MM.1S (cell line): ENCODE data around the gene PLEKHA7.
"Not testable (repeated sequence)": the region's sequence is repeated elsewhere in the genome, so short reads cannot be mapped to it uniquely, and the experiment has no call there.

ENCODE experiments used
- DNase-seq: peaks from one replicate; pipeline ENCODE4 v3.0.0-alpha.2; 2015
- H2AFZ ChIP-seq: fragments of 300-600 bp; sonication (generic); 2 replicates; pipeline ENCODE4 v1.6.0; 2016; ENCODE audit warnings: antibody characterized with exemption, low read length
- H3F3A ChIP-seq: fragments of 300-600 bp; sonication (generic); 2 replicates; pipeline ENCODE4 v1.6.1; 2016; ENCODE audit warnings: mild to moderate bottlenecking, antibody characterized with exemption, low read length, moderate library complexity, mixed read lengths; ENCODE audit not compliant: insufficient read depth
- H3K27ac ChIP-seq: fragments of 300-600 bp; sonication (generic); 2 replicates; pipeline ENCODE4 v1.5.1; 2016; ENCODE audit warnings: mild to moderate bottlenecking, low read length
- H3K27me3 ChIP-seq: fragments of 300-600 bp; sonication (generic); replicated peaks from 2 replicates; pipeline ENCODE4 v1.6.0; 2016; ENCODE audit warnings: low read length; ENCODE audit not compliant: insufficient read depth
- H3K36me3 ChIP-seq: fragments of 300-600 bp; sonication (generic); replicated peaks from 2 replicates; pipeline ENCODE4 v1.6.1; 2016; ENCODE audit warnings: mild to moderate bottlenecking, low read length, mixed read lengths; ENCODE audit not compliant: insufficient read depth
- H3K4me1 ChIP-seq: fragments of 300-600 bp; sonication (generic); 2 replicates; pipeline ENCODE4 v1.6.1; 2016; ENCODE audit warnings: low read length, mixed read lengths
- H3K4me2 ChIP-seq: fragments of 300-600 bp; sonication (generic); 2 replicates; pipeline ENCODE4 v1.6.0; 2016; ENCODE audit warnings: low read depth, low read length
- H3K4me3 ChIP-seq: fragments of 300-600 bp; sonication (generic); 2 replicates; pipeline ENCODE4 v1.5.1; 2016; ENCODE audit warnings: low read length, mixed read lengths
- H3K79me2 ChIP-seq: fragments of 300-600 bp; sonication (generic); 2 replicates; pipeline ENCODE4 v1.6.1; 2016; ENCODE audit warnings: mixed run types, low read length, mixed read lengths
- H3K9ac ChIP-seq: fragments of 300-600 bp; sonication (generic); 2 replicates; pipeline ENCODE4 v1.6.1; 2016; ENCODE audit warnings: low read length, mixed read lengths
- H3K9me2 ChIP-seq: fragments of 300-600 bp; sonication (generic); replicated peaks from 2 replicates; pipeline ENCODE4 v1.6.1; 2016; ENCODE audit warnings: mild to moderate bottlenecking, low read length, mixed read lengths; ENCODE audit not compliant: insufficient read depth
- H3K9me3 ChIP-seq: fragments of 300-600 bp; sonication (generic); replicated peaks from 2 replicates; pipeline ENCODE4 v1.6.1; 2016; ENCODE audit warnings: mild to moderate bottlenecking, low read length, mixed read lengths; ENCODE audit not compliant: insufficient read depth
- H4K20me1 ChIP-seq: fragments of 300-600 bp; sonication (generic); 2 replicates; pipeline ENCODE4 v1.6.1; 2016; ENCODE audit warnings: mild to moderate bottlenecking, low read length, moderate library complexity, mixed read lengths; ENCODE audit not compliant: insufficient read depth
- EZH2 ChIP-seq: fragments of 300-600 bp; sonication (generic); optimal IDR thresholded peaks from 2 replicates; pipeline ENCODE3; 2017; ENCODE audit warnings: low read depth, mild to moderate bottlenecking, antibody characterized with exemption, low read length, mixed read lengths
- EZH2phosphoT487 ChIP-seq: fragments of 300-600 bp; sonication (generic); IDR thresholded peaks from 2 replicates; pipeline ENCODE4 v1.6.1; 2018; ENCODE audit warnings: antibody characterized with exemption, low read length
- TF ChIP-seq, protein P1 (sequence below): fragments of 300-600 bp; sonication (generic); IDR thresholded peaks from 2 replicates; pipeline ENCODE4 v1.5.1; 2016; ENCODE audit warnings: antibody characterized with exemption, low read length, mixed read lengths

The PLEKHA7 gene

DNA sequence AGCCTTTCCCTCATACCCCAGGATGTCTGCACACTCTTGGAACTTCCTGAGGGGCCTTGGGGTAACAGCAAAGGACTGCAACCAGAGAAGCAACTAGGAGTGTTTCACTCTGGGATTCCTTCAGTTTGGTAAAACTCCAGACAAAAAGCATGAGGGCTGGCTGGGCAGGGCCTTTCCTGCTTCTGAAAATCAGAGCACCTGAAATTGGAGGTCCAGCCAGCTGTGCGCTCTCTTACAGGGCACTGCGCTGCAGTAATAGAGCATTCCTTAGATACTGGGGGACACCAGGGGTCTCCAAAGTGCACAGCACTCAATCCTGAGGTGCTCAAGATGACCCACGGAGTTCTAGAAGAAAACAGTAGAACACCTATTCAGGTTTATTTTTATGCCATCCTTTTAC is 49.7 kb downstream of the PLEKHA7 start:
- no peaks in the 10 kb centered on the region for H3K27me3 ChIP-seq
- peak overlapping the region; percentile 3; the same call in 1 of the 2 replicates for H3K4me3 ChIP-seq
- no peak overlapping the region for H2AFZ ChIP-seq
- H3K27ac ChIP-seq = peak overlapping the region; percentile 100
- H3K4me1 ChIP-seq = peaks cover 85% of the 10 kb centered on the region
- peaks cover 75% of the 10 kb centered on the region for H3K79me2 ChIP-seq
- peak overlapping the region; percentile 70; the same call in 1 of the 2 replicates for H3K4me2 ChIP-seq
- TF ChIP-seq, protein P1, sequence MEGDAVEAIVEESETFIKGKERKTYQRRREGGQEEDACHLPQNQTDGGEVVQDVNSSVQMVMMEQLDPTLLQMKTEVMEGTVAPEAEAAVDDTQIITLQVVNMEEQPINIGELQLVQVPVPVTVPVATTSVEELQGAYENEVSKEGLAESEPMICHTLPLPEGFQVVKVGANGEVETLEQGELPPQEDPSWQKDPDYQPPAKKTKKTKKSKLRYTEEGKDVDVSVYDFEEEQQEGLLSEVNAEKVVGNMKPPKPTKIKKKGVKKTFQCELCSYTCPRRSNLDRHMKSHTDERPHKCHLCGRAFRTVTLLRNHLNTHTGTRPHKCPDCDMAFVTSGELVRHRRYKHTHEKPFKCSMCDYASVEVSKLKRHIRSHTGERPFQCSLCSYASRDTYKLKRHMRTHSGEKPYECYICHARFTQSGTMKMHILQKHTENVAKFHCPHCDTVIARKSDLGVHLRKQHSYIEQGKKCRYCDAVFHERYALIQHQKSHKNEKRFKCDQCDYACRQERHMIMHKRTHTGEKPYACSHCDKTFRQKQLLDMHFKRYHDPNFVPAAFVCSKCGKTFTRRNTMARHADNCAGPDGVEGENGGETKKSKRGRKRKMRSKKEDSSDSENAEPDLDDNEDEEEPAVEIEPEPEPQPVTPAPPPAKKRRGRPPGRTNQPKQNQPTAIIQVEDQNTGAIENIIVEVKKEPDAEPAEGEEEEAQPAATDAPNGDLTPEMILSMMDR = no peak
- TF ChIP-seq EZH2 = no peak
- no peak for TF ChIP-seq EZH2phosphoT487
- H3K9ac ChIP-seq = peak overlapping the region; percentile 58; the same call in 1 of the 2 replicates
- H4K20me1 ChIP-seq = no peaks in the 10 kb centered on the region
- no peaks in the 10 kb centered on the region for H3K36me3 ChIP-seq
- H3K9me3 ChIP-seq = no peaks in the 10 kb centered on the region
- H3F3A ChIP-seq = peaks cover 59% of the 10 kb centered on the region
- H3K9me2 ChIP-seq = no peaks in the 10 kb centered on the region
- no peak for DNase-seq

DNA sequence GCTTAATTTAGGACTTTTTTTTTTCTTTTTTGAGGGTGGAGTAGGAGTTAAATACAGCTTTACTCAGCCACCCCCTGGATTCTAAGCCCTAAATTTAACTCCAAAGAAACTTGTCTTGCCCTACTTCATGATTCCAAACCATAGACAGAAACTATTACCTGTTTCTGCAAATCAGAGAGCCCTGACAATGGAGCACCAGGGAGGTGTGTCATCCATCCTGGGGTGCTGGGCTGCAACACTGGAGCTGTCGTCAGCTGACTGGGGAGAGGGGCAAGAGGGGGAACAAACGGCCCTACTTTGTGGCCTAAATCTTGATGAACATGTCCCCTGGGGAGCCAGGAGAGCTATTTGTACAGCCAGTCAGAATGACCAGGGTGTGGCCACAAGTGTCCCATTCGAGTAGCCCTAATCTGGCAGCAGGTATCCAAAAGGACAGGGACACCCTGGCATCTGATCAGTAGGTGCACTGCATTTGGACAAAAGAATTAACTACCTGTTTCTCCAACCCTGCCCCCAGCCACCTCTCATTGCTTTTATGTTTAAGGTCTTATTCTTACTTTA is 50.8 kb downstream of the PLEKHA7 start:
- peak overlapping the region; percentile 100 for H3K27ac ChIP-seq
- H3K4me1 ChIP-seq = peaks cover 81% of the 10 kb centered on the region

DNA sequence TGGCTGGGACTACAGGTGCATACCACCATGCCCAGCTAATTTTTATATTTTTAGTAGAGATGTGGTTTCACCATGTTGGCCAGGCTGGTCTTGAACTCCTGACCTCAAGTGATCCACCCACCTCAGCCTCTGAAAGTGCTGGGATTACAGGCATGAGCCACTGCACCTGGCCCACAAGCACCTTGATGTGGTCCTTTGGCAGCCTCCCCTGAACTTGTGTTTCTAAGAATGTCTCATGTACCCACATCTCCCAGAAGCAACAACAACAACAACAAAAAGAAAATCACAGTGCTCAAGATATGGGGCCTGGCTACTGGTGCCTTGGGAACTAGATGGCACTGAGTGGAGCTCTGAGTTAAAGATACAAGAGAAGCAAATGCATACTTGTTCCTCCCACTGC is 51.6 kb downstream of the PLEKHA7 start:
- H3K79me2 ChIP-seq = peaks cover 65% of the 10 kb centered on the region
- peak overlapping the region; percentile 41; the same call in 1 of the 2 replicates for H3K4me3 ChIP-seq
- H3K9me2 ChIP-seq, H3K9me3 ChIP-seq, H3K36me3 ChIP-seq, H2AFZ ChIP-seq, H4K20me1 ChIP-seq, H3K27me3 ChIP-seq: not testable (repeated sequence)
- H3K4me1 ChIP-seq = peaks cover 79% of the 10 kb centered on the region
- H3F3A ChIP-seq = peaks cover 70% of the 10 kb centered on the region
- peak; percentile 85 for DNase-seq
- H3K9ac ChIP-seq = peak overlapping the region; percentile 58
- H3K4me2 ChIP-seq = peak overlapping the region; percentile 70
- H3K27ac ChIP-seq = peak overlapping the region; percentile 100

More for the DNA sequence above, 50.8 kb downstream of the PLEKHA7 start:
- peaks cover 67% of the 10 kb centered on the region for H3F3A ChIP-seq
- no peaks in the 10 kb centered on the region for H3K9me2 ChIP-seq
- no peaks in the 10 kb centered on the region for H3K27me3 ChIP-seq
- no peaks in the 10 kb centered on the region for H3K36me3 ChIP-seq
- H3K9ac ChIP-seq = peak overlapping the region; percentile 58
- H4K20me1 ChIP-seq = no peaks in the 10 kb centered on the region
- TF ChIP-seq, protein P1 = no peak
- TF ChIP-seq EZH2 = no peak
- no peak for TF ChIP-seq EZH2phosphoT487
- peak overlapping the region; percentile 41 for H3K4me3 ChIP-seq
- peaks cover 66% of the 10 kb centered on the region for H3K79me2 ChIP-seq
- H2AFZ ChIP-seq = no peak overlapping the region
- no peak for DNase-seq
- H3K4me2 ChIP-seq = peak overlapping the region; percentile 70
- H3K9me3 ChIP-seq = no peaks in the 10 kb centered on the region

DNA sequence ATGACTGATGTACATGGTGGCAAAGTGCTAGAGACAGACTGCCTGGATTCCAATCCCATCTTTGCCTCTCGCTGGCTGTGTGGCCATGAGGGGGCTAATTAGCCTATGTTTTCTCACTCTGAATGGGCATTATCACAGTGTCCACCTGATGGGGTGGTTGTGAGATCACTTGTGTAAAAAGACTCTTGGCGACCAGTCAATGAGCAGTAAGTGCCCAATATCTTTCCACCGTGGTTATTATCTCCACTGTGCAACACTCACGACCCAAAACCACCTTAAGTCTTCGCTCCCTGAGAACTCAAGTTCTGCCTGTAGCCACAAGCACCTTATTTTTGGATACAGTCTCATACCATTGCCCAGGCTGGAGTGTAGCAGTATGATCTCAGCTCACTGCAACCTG is 52.1 kb downstream of the PLEKHA7 start:
- H3F3A ChIP-seq = peaks cover 70% of the 10 kb centered on the region
- H3K9me2 ChIP-seq = no peaks in the 10 kb centered on the region
- peaks cover 63% of the 10 kb centered on the region for H3K79me2 ChIP-seq
- no peak overlapping the region for H3K4me3 ChIP-seq
- peaks cover 79% of the 10 kb centered on the region for H3K4me1 ChIP-seq
- H3K27me3 ChIP-seq = no peaks in the 10 kb centered on the region
- no peak overlapping the region for H2AFZ ChIP-seq
- TF ChIP-seq, protein P1 = no peak
- no peak for TF ChIP-seq EZH2phosphoT487
- no peak for TF ChIP-seq EZH2
- H4K20me1 ChIP-seq = no peaks in the 10 kb centered on the region
- H3K9me3 ChIP-seq = no peaks in the 10 kb centered on the region
- H3K27ac ChIP-seq = peak overlapping the region; percentile 100
- H3K9ac ChIP-seq = peak overlapping the region; percentile 3; the same call in 1 of the 2 replicates
- no peak for DNase-seq
- peak overlapping the region; percentile 53 for H3K4me2 ChIP-seq
- no peaks in the 10 kb centered on the region for H3K36me3 ChIP-seq
